Endothelial cell of umbilical vein (primary cell): ENCODE data around the gene SEMA5A. TPM values are rescaled to one million over a fixed set of nuclear protein-coding genes. Genes with fewer than 3 reads are reported as not detected.

Experiments used
- BruUV-seq: library from RNA; stranded (reverse); fragments of 400-500 nt; replicated peaks from 2 replicates; lab custom pipeline; 2021; lab: Mats Ljungman, UMichigan
- CTCF ChIA-PET: fragments of 300-600, 350-600 bp; sonication (Branson Sonifier 250); formaldehyde crosslinking; loops from one replicate; lab custom pipeline; 2021; ENCODE audit warnings: antibody characterized with exemption, inconsistent platforms; lab: Charles Lee
- POLR2A ChIA-PET: fragments of 300-600, 350-600 bp; sonication (Branson Sonifier 250); formaldehyde crosslinking; loops from one replicate; lab custom pipeline; 2021; ENCODE audit warnings: antibody characterized with exemption, inconsistent platforms; lab: Charles Lee
- DNase-seq: peaks from one replicate; pipeline ENCODE4 v3.0.0-alpha.2; 2011; ENCODE audit warnings: low read depth, low spot score
- FAIRE-seq: peaks from 2 replicates; lab custom pipeline; 2011; peaks lifted over from hg19 to GRCh38; lab: Jason Lieb, UNC
- H2AFZ ChIP-seq: 2 replicates; pipeline ENCODE4 v1.6.0; 2012; ENCODE audit warnings: low read depth, low read length, control low read depth, inconsistent platforms
- H3K27ac ChIP-seq: 2 replicates; pipeline ENCODE4 v1.5.1; 2011; ENCODE audit warnings: low read depth, mild to moderate bottlenecking, control low read depth, low read length, moderate library complexity; ENCODE audit not compliant: insufficient read depth
- H3K27me3 ChIP-seq, 2 experiments: 2 replicates each; pipeline versions ENCODE4 v1.6.0 to v1.6.1; 2011; ENCODE audit warnings: low read length in 2 of 2, mixed read lengths in 1 of 2; ENCODE audit not compliant: control insufficient read depth in 2 of 2, insufficient read depth in 2 of 2
- H3K36me3 ChIP-seq, 2 experiments: 2 replicates in 1 of 2; 3 replicates in 1 of 2; pipeline ENCODE4 v1.5.1; 2011; ENCODE audit warnings: low read length in 2 of 2, mild to moderate bottlenecking in 1 of 2, moderate library complexity in 1 of 2; ENCODE audit not compliant: control insufficient read depth in 2 of 2, insufficient read depth in 2 of 2; ENCODE audit errors: extremely low read depth in 1 of 2
- H3K4me1 ChIP-seq: 3 replicates; pipeline ENCODE4 v1.5.1; 2011; ENCODE audit warnings: mild to moderate bottlenecking, low read length; ENCODE audit not compliant: control insufficient read depth, insufficient read depth; ENCODE audit errors: extremely low read depth
- H3K4me2 ChIP-seq: 2 replicates; pipeline ENCODE4 v1.6.1; 2011; ENCODE audit warnings: low read length, control low read depth, mixed read lengths; ENCODE audit not compliant: insufficient read depth
- H3K4me3 ChIP-seq, 3 experiments: fragments of 200-600 bp in 1 of 3; sonication (generic), shearing (Covaris generic) in 1 of 3; replicated peaks in 1 of 3; 2 replicates each; pipeline ENCODE4 v1.5.1; 2011 to 2016; ENCODE audit warnings: control low read depth in 3 of 3, low read length in 3 of 3, mild to moderate bottlenecking in 2 of 3, inconsistent platforms in 1 of 3, low read depth in 1 of 3, moderate library complexity in 1 of 3; ENCODE audit not compliant: insufficient read depth in 1 of 3
- H3K79me2 ChIP-seq: 2 replicates; pipeline ENCODE4 v1.6.0; 2012; ENCODE audit warnings: low read length, inconsistent platforms; ENCODE audit not compliant: control insufficient read depth, insufficient read depth
- H3K9ac ChIP-seq: replicated peaks from 2 replicates; pipeline ENCODE3; 2011; ENCODE audit warnings: low read length, control low read depth; ENCODE audit not compliant: insufficient read depth; ENCODE audit errors: extremely low read depth
- H3K9me1 ChIP-seq: replicated peaks from 3 replicates; pipeline ENCODE4 v1.6.0; 2011; ENCODE audit warnings: mild to moderate bottlenecking, low read length; ENCODE audit not compliant: control insufficient read depth, insufficient read depth; ENCODE audit errors: extremely low read depth
- H3K9me3 ChIP-seq: replicated peaks from 2 replicates; pipeline ENCODE4 v1.5.1; 2012; ENCODE audit warnings: low read length, inconsistent platforms; ENCODE audit not compliant: control insufficient read depth, insufficient read depth
- H4K20me1 ChIP-seq: replicated peaks from 2 replicates; pipeline ENCODE3; 2011; ENCODE audit warnings: mild to moderate bottlenecking, low read length; ENCODE audit not compliant: control insufficient read depth, insufficient read depth; ENCODE audit errors: extremely low read depth
- CTCF ChIP-seq, 2 donors: IDR thresholded peaks; 1 replicate in 1 of 2; 2 replicates in 1 of 2; pipeline ENCODE4 v1.5.1; 2011; ENCODE audit warnings: low read length in 2 of 2, mild to moderate bottlenecking in 2 of 2, moderate library complexity in 2 of 2, control low read depth in 1 of 2, inconsistent platforms in 1 of 2, low read depth in 1 of 2; ENCODE audit not compliant: insufficient read depth in 1 of 2; ENCODE audit errors: extremely low read depth in 1 of 2
- EZH2 ChIP-seq: IDR thresholded peaks from 2 replicates; pipeline ENCODE4 v1.6.1; 2012; ENCODE audit warnings: borderline replicate concordance, low read depth, mild to moderate bottlenecking, moderate library complexity, low read length, inconsistent platforms; ENCODE audit not compliant: severe bottlenecking
- FOS ChIP-seq: IDR thresholded peaks from 2 replicates; pipeline ENCODE4 v1.6.1; 2011; ENCODE audit warnings: mild to moderate bottlenecking, low read length, moderate library complexity, borderline replicate concordance; ENCODE audit not compliant: insufficient read depth
- GATA2 ChIP-seq: IDR thresholded peaks from 2 replicates; pipeline ENCODE4 v1.7.0; 2011; ENCODE audit warnings: low read depth, mild to moderate bottlenecking, moderate library complexity, mixed read lengths, low read length; ENCODE audit not compliant: insufficient read length, insufficient read depth
- JUN ChIP-seq: IDR thresholded peaks from 2 replicates; pipeline ENCODE4 v1.6.1; 2011; ENCODE audit warnings: borderline replicate concordance, low read depth; ENCODE audit not compliant: insufficient read length, insufficient read depth
- MAX ChIP-seq: IDR thresholded peaks from 2 replicates; pipeline ENCODE4 v1.6.1; 2011; ENCODE audit not compliant: insufficient read depth, insufficient read length
- MYC ChIP-seq: IDR thresholded peaks from one replicate; pipeline ENCODE4 v1.6.1; 2011; ENCODE audit warnings: mild to moderate bottlenecking, low read depth, low read length
- POLR2A ChIP-seq: IDR thresholded peaks from 2 replicates; pipeline ENCODE4 v1.6.1; 2012; ENCODE audit warnings: low read depth, mild to moderate bottlenecking, control low read depth, low read length
- POLR2AphosphoS5 ChIP-seq: IDR thresholded peaks from 2 replicates; pipeline ENCODE4 v1.6.1; 2012; ENCODE audit warnings: low read depth, mild to moderate bottlenecking, control low read depth, low read length, moderate library complexity; ENCODE audit not compliant: insufficient read depth
- dilution Hi-C: fragments of 300-500 bp; cut with MboI; formaldehyde crosslinking; loops from one replicate; pipeline ENCODE4 v1.15.0; 2019; ENCODE audit warnings: low sequenced_read_pairs; ENCODE audit not compliant: extremely low pct_ligation_motif_present
- intact Hi-C: fragments of 100-400 bp; cut with micrococcal nuclease; formaldehyde crosslinking; loops from one replicate; pipeline ENCODE4 v1.10.0; 2022
- polyA plus RNA-seq, 4 experiments: library from polyadenylated mRNA; depleted of rRNA in 3 of 4; stranded (reverse) in 3 of 4; unstranded in 1 of 4; fragments of >200 nt; gene quantifications; 2 replicates each; pipeline versions ENCODE4 v1.2.1 to v1.2.3, GENCODE V29; 2011 to 2012; ENCODE audit warnings: missing spikeins in 1 of 4
- total RNA-seq: library from RNA; stranded (reverse); gene quantifications from 2 replicates; pipeline ENCODE4 v1.2.3, GENCODE V29; 2021

SEMA5A gene
- total and polyA plus RNA-seq, 2 donors (not counting 3 experiments of a cell fraction or from before 2014, with no cell fraction given), result 0.04 to 0.06 TPM

- CTCF ChIA-PET, result interaction anchor here (1.1 kb wide), 1 partner anchor 26 kb away, joined by 3 read pairs; no protein-coding TSS in a partner anchor
These were observed 489.8 kb downstream of the SEMA5A start for GRCh38 chr5:9056046-9056445.

More at GRCh38 chr5:9056046-9056445, 489.8 kb downstream of the SEMA5A start:
- DNase-seq (no peak), FAIRE-seq (no peak)
- POLR2A ChIA-PET, result no interaction called here
- H3K27me3 ChIP-seq, result no peaks in the 10 kb centered on the region
- no peak overlapping the region for H3K4me3 ChIP-seq
- H3K4me1 ChIP-seq, result peaks cover 8% of the 10 kb centered on the region
- H3K27ac ChIP-seq, result no peak overlapping the region
- H3K9me1 ChIP-seq, result no peaks in the 10 kb centered on the region
- intact Hi-C loops (no loop called here), dilution Hi-C loops (no loop called here)
- H3K36me3 ChIP-seq, result no peaks in the 10 kb centered on the region
- H2AFZ ChIP-seq, result no peak overlapping the region
- no peaks in the 10 kb centered on the region for H3K79me2 ChIP-seq
- TF ChIP-seq MYC, result no peak
- no peak for TF ChIP-seq MAX
- no peak for TF ChIP-seq GATA2
- no peak for TF ChIP-seq JUN
- no peak for TF ChIP-seq POLR2AphosphoS5
- no peak for TF ChIP-seq POLR2A
- no peak for TF ChIP-seq FOS
- no peak for TF ChIP-seq CTCF (IDR thresholded peaks at IDR 0.05; ENCODE audit: extremely low read depth in 1 of 2, insufficient read depth in 1 of 2, low read depth in 1 of 2, low read length in 2 of 2)
- TF ChIP-seq EZH2, result no peak
- no peak overlapping the region for H3K4me2 ChIP-seq
- H3K9me3 ChIP-seq, result no peaks in the 10 kb centered on the region
- H3K9ac ChIP-seq, result no peak overlapping the region
- no TSS peak for BruUV-seq
- H4K20me1 ChIP-seq, result no peaks in the 10 kb centered on the region
